Progenitor cell of endocrine pancreas (in vitro differentiated cells): ENCODE measurements around the gene LINC00237. TPM values are rescaled to one million over a fixed set of nuclear protein-coding genes. Genes with fewer than 3 reads are reported as not detected.

Source experiments
- DNase-seq: peaks from one replicate; pipeline ENCODE4 v3.0.0; 2021; ENCODE audit warnings: low spot score; ENCODE audit not compliant: unreplicated experiment
- H3K27ac Mint-ChIP-seq: 2 replicates; pipeline ENCODE4 v1.8.0; 2021; ENCODE audit warnings: mild to moderate bottlenecking, moderate library complexity, mixed read lengths
- H3K27me3 Mint-ChIP-seq: 2 replicates; pipeline ENCODE4 v1.8.0; 2021; ENCODE audit warnings: mixed read lengths
- H3K36me3 Mint-ChIP-seq: 2 replicates; pipeline ENCODE4 v1.8.0; 2022; ENCODE audit warnings: mixed read lengths; ENCODE audit not compliant: insufficient read depth
- H3K4me1 Mint-ChIP-seq: 2 replicates; pipeline ENCODE4 v1.8.0; 2021; ENCODE audit warnings: low read depth, mixed read lengths
- H3K4me3 Mint-ChIP-seq: 2 replicates; pipeline ENCODE4 v1.8.0; 2021; ENCODE audit warnings: low read depth, mild to moderate bottlenecking, moderate library complexity, mixed read lengths
- H3K9me3 Mint-ChIP-seq: 2 replicates; pipeline ENCODE4 v1.8.0; 2021; ENCODE audit warnings: low read depth, mixed read lengths
- long read RNA-seq: library from polyadenylated mRNA; unstranded; transcript quantifications from one replicate; pipeline ENCODE4 v2.0.0, GENCODE V29; 2020
- total RNA-seq: library from RNA; stranded (reverse); gene quantifications from 2 replicates; pipeline ENCODE4 v1.2.1, GENCODE V29; 2021
- TF ChIP-seq, protein P1 (sequence below): fragments of 200-600 bp; sonication (generic); IDR thresholded peaks from one replicate; pipeline ENCODE4 v1.5.0; 2021; ENCODE audit warnings: antibody characterized with exemption, mild to moderate bottlenecking; ENCODE audit not compliant: unreplicated experiment

The LINC00237 gene
- not detected in 2 replicates for total RNA-seq
- long read RNA-seq, result 0 reads

GRCh38 chr20:21106171-21107017 is at the start of gene LINC00237:
LINC00237 (minus strand) TSS chr20:21106358.
- Mint-ChIP-seq H3K4me3 (peak within 1 kb of the TSS; percentile 56), H3K36me3 (no peaks in the 10 kb centered on the region), H3K4me1 (peaks cover 7% of the 10 kb centered on the region), H3K27me3 (peaks cover 91% of the 10 kb centered on the region), H3K27ac (no peak within 1 kb of the TSS), H3K9me3 (no peaks in the 10 kb centered on the region)
- DNase-seq, result no peak
- TF ChIP-seq, protein P1, sequence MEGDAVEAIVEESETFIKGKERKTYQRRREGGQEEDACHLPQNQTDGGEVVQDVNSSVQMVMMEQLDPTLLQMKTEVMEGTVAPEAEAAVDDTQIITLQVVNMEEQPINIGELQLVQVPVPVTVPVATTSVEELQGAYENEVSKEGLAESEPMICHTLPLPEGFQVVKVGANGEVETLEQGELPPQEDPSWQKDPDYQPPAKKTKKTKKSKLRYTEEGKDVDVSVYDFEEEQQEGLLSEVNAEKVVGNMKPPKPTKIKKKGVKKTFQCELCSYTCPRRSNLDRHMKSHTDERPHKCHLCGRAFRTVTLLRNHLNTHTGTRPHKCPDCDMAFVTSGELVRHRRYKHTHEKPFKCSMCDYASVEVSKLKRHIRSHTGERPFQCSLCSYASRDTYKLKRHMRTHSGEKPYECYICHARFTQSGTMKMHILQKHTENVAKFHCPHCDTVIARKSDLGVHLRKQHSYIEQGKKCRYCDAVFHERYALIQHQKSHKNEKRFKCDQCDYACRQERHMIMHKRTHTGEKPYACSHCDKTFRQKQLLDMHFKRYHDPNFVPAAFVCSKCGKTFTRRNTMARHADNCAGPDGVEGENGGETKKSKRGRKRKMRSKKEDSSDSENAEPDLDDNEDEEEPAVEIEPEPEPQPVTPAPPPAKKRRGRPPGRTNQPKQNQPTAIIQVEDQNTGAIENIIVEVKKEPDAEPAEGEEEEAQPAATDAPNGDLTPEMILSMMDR, result no peak

DNA sequence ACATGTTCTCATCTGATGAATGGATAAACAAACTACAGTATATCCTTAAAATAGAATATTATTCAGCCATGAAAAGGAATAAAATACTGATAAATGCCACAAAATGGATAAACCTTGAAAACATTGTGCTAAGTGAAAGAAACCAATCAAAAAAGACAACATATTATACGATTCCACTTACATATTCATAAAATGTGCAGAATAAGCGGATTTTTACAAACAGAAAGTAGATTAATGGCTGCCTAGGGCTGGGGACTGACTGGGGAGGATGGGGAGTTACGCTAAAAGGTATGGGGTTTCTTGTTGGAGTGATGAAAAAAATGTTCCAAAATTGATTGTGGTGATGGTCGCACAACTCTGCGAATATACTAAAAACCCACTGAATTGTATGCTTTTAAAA is 49.1 kb upstream of the LINC00237 start:
- TF ChIP-seq, protein P1, result no peak

DNA sequence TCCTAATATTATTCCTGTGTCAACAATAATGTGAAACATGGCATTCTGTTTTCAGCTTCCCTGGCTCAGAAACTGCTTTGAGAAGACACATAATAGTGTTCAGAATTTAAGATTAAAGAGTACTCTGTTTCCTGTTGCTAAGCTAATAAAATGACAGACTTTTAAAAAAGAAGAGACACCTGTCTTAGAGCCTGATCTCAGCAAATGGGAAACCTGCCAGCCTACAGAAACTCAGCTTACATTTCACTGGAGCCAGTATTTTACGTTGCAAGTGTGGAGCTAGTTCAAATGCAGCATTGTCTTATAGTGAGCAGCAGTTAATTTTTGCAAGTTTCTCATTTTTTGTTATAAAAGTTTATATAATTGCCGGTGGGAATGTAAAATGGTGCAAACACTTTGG is 48.5 kb upstream of the LINC00237 start:
- H3K27me3 Mint-ChIP-seq, result no peaks in the 10 kb centered on the region
- H3K27ac Mint-ChIP-seq, result no peak overlapping the region
- no peaks in the 10 kb centered on the region for H3K9me3 Mint-ChIP-seq

More for the DNA sequence above, 49.1 kb upstream of the LINC00237 start:
- H3K4me3 Mint-ChIP-seq, result no peak overlapping the region
- no peaks in the 10 kb centered on the region for H3K27me3 Mint-ChIP-seq
- H3K9me3 Mint-ChIP-seq, result no peaks in the 10 kb centered on the region
- H3K4me1 Mint-ChIP-seq, result no peaks in the 10 kb centered on the region
- peaks cover 1% of the 10 kb centered on the region for H3K36me3 Mint-ChIP-seq
- DNase-seq, result no peak
- H3K27ac Mint-ChIP-seq, result no peak overlapping the region

DNA sequence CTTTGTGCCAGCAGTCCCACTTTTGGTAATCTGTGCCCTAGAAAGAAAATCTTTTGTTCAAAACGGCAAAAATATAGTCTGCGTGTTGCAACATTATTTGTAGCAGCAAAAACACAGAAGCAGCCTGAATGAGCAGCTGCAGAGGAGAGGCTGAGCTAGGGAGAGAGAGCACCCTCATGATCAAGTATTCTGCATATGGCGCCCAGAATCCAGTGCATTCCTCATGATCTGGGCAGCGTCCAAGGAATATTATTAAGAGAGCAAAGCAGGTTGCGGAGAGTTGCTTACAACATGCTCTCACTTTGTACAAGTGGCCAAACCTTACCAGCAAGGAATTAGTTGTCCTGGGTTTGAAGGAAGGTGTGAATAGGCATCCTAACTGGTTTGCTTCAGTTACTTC is 45.6 kb upstream of the LINC00237 start:
- Mint-ChIP-seq H3K4me1 (no peaks in the 10 kb centered on the region), H3K36me3 (peaks cover 1% of the 10 kb centered on the region), H3K27ac (no peak overlapping the region), H3K27me3 (no peaks in the 10 kb centered on the region), H3K4me3 (no peak overlapping the region), H3K9me3 (no peaks in the 10 kb centered on the region)
- TF ChIP-seq, protein P1, result no peak
- no peak for DNase-seq

More for the DNA sequence above, 48.5 kb upstream of the LINC00237 start:
- TF ChIP-seq, protein P1, result no peak
- peaks cover 1% of the 10 kb centered on the region for H3K36me3 Mint-ChIP-seq
- H3K4me3 Mint-ChIP-seq, result no peak overlapping the region
- no peaks in the 10 kb centered on the region for H3K4me1 Mint-ChIP-seq
- DNase-seq, result no peak

DNA sequence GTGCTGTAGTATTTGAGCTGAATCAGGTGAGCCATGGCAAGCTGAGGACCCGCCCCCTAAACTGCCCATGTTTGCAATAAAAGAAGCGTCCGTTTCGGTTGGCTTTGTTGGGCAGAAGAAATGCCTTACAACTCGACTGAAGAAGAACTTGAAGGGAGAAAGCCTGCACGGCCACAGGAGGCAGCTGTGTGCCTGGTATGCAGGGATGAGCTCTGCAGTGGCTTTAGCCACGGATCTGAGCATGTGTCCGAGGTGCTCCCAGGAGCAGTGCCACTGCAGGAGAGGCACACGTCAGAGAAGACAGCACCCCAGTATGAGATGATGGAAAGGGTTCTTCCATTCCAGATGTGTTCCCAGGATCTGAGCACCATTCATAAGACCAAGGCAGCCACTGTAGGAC is 43.2 kb upstream of the LINC00237 start:
- Mint-ChIP-seq H3K27ac (no peak overlapping the region), H3K27me3 (no peaks in the 10 kb centered on the region), H3K4me1 (no peaks in the 10 kb centered on the region), H3K4me3 (no peak overlapping the region), H3K36me3 (no peaks in the 10 kb centered on the region), H3K9me3 (no peaks in the 10 kb centered on the region)
- TF ChIP-seq, protein P1, result no peak
- no peak for DNase-seq
